ENCODE data around the gene TMPRSS13.
"Not testable (repeated sequence)": the region's sequence is repeated elsewhere in the genome, so short reads cannot be mapped to it uniquely, and the experiment has no call there.

TMPRSS13 gene

DNA sequence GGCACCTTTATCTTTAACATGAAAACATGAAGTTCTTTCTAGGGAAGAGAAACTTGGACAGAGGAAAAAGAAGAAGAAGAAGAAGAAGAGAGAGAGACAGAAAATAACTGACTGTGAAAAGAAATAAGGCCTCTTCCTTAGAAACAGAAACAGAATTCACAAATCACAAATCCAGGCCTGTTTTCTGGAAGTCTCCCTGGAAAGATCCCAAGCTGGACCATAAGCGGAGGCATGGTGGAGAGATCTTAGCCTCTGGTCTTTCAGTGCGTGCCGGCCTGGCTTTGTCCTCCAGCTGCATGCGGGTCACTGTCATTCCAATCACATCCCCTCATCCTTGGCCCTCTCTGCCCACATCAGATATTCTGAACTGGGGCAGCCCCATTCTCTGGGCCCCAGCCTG, 59.6 kb downstream of the TMPRSS13 start:
- DNase-seq = no peak

DNA sequence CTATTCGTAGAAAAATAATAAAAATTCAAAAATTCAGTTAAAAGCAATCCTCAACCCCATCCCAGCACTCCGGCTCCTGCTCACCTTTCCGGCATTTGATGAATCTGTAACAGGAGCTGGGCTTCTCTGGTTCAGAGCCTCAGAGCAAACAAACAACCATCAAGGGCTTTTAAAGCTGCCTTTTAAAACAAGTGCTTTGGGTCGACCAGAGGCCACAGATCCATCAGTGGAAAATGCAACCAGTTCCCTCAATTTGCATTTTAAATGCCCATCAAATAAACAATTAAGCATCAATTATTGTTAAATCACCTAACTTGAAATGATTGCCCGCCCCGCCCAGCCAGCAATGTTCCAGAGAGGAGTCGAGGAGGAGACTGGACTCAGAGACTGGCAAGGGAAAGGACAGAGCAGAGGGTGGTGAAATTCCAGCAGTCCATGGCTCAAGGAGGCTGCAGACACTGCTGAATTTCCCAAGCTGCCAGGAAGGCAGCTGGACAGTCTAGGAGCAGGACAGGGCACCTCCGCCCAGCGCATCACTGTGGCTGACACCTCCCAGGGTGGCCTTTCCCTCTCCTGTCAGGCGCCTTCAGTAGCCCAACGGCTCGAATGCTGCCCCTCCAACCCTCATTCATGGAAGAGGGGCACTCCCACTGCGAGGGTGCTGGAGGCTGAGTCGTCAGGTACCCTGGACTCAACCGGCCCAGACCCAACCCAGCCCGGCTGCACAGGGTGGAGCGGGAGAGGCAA, 60.2 kb downstream of the TMPRSS13 start:
- DNase-seq = no peak

DNA sequence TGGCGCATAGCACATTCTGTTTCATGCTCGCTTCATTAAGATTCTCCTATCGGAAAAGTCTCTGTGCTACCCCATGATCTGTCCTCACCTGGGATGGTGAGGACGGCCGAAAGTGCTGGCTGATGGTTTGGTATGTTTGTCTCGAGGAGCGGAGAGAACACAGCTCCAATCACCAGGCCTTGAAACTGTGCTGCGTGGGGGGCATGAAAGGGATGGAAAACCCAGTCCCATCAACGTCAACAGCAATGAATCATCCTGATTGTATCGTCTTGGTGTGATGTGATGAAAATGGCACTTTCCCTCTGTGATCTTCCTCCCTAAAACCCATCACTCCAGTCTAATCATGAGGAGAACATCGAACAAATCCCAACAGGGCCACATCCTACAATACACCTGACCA, 61.1 kb downstream of the TMPRSS13 start:
- no peak for DNase-seq

DNA sequence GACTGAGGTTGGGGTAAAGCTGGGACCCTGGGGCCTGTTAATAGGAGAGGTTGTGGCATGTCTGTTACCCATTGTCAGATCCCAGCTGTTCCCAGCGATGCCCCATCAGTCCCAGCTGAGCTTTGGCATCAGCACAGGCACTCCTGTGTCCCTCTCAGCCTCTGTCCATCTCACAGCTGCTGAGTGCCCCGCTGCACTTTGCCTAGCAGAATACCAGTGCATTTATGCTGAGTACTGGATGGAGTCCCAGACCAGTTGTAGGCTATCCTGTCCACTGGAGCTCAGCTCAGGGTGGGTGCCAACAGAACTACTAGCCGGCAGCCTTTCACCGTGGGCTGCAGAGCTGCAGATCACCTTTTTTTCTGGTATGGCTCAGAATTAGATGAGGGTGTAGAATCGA, 62.7 kb downstream of the TMPRSS13 start:
- no peak for DNase-seq

DNA sequence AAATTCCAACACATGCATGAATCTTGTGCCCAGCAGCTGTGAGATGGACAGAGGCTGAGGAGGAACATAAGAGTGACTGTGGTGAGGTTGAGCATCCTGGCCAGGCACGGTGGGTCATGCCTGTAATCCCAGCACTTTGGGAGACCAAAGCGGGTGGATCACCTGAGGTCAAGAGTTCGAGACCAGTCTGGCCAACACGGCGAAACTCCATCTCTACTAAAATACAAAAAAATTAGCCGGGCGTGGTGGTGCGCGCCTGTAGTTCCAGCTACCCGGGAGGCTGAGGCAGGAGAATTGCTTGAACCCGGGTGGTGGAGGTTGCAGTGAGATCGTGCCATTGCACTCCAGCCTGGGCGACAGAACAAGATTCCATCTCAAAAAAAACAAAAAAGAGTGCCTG, 63.7 kb downstream of the TMPRSS13 start:
- DNase-seq = not testable (repeated sequence)

DNA sequence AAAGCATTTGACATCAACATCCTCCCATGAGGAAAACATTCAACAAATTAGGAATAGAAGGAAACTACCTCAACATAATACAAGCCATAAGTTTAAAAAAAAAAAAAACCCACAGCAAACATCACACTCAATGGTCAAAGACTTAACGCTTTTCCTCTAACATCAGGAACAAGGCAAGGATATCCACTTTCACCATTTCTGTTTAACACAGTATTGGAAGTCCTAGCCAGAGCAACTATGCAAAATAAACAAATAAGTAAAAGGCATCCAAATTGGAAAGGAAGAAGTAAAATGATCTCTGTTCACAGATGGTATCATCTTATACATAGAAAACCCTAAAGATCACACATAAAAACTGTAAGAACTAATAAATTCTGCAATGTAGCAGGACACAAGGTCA, 65.8 kb downstream of the TMPRSS13 start:
- DNase-seq = no peak

DNA sequence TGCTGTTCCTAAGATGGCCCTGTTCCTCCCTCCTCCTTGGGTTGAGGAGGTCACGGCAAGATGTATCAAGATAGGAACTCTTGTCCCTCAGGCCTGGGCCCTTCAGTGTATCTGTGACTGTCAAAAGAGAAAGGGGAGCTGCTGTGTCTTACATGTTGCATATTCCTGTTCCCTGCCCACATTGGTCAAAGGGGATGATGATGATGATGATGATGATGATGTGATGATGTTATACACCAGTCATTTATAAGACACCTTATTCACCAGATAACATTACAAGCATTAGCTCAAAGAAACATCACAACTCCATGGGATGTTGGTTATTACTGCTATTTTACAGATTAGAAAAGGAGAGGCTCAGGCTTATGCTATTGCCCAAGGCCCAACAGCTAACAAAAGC, 66.4 kb downstream of the TMPRSS13 start:
- DNase-seq = no peak

DNA sequence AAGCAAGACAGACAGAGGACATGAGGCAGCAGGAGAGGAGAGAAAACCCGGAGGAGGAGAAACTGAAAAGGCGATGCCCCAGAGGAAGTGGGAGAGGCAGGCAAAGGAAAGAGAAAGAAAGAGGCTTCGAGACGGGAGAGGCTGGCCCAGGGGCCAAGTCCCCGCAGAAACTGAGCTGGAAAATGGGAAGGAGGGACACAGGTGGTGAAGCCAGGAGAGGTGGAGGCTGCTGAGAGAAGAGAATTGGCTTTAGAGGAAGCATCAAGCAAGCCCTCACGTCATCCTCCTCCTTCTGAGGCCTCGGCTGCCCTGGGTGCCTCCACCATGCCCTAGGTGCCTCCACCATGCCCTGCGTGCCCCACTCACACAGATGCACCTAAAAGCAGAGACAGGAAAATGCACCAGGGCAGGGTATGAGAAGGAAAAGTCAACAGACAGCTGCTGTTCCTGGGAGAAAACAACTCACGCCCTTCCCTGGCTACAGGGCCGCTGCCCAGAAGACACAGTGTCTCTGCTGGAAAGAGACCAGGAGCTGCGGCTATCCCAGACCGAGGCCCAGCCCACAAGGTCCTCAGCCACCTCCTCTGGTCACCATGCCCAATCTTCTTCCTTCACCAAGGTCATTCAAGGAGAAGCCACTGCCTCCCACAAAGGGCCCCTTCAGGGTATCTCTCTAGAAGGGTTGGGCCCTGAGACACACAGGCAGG, 67.0 kb downstream of the TMPRSS13 start:
- DNase-seq = peak; percentile 69

DNA sequence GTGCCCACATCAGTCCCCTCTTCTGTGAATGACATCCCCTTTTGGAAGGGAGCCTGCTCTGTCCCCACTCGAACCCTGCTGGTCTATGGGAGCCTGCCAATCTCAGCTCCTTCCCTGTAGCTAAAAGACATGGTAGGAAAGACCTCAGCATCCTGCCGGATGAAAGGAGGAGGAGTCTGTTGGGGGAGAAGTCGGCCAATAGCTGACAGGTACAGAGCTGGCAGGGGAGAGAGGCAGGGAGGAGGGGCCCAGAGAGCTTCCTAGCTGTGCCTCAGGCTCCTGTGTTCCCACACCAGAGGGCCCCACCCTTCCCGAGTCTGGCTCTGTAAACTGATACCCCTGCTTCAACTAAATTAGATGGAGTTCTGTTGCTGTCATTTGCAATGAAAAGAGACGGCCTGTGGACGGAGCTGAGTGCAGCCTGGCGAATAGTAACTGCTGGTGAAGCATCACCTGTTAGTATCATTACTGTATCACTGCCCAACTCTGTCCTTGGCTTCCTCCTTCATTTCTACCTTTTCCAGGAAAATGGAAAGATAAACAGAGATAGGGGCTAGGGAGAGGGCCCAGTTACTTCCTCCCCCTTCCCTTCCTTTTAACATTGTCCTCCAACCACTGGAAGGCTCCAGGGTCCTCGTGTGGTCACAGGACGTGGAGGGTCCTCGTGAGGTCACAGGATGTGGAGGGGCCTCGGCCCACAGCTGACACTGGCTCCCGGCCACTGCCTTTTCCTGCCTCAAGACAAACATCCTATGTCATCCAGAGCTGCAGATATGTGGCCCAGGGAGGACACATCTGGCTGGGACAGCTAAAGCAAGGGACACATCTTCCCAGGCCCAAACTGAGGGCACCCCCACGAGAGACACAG, 67.8 kb downstream of the TMPRSS13 start:
- DNase-seq = peak; percentile 79

DNA sequence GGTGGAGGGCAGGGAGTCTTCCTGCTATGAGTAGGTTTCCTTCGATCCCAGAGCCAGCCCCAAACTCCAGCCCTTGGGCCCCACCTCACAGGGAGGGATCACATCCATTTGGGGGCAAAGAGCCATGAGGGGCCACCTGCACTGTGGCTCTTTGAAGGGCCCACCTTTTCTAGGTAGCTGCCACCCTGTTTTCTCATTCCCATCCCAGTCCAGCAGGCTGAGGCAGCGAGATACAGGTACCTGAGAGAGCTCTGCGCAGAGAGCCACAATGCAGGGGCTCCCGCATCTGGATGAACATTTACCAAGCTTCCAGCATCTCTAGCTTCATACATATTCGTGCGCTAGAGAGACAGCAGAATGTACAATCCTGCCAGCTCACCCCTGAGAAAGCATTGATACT, 69.1 kb downstream of the TMPRSS13 start:
- DNase-seq = no peak

DNA sequence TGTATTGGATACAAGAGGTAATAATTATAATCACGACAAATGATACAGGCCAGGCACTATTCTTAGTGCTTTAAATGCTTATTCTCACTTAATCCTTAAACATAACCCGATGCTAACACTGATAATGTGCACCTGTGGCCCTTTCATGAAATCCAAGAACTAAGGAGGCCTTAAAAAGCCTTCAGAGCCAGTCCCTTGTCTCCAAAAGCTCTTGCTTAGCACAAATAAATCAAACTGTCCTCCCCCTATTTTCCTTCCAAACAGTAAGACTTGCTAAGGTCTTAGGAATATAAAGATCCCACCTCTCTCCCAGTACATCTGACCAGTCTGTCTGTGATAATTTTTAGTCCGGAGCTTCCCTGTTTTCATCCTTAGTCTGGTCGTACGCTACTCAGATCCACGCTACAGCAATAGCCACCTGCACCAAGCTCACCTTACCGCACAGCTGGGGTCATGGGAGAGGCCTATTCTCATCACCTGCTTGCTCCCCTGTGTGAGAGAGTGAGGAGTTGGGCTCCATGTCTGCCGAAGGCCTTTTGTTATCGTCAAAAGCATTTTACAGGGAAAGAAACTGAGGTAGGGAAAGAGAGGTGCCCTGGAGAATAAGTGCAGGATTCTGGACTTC, 69.6 kb downstream of the TMPRSS13 start:
- DNase-seq = no peak

DNA sequence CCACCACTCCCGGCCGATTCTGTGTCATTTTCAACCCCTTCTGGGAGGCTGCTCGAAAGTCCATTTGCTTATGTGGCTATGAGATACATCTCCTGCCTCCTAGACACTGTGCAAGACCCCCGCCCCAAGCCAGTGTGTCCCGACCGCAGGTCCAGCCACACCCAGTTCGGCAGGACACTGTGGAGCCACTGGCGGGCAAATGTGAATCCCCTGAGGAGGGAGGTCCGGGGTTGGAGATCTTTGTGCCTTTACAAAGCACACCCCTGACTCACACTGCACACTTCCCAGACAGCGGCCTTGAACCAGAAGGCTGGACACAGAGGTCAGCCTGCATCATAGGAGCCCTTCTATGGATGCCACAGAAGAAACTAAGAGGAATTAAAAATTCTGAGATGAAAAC, 70.1 kb downstream of the TMPRSS13 start:
- DNase-seq = no peak

DNA sequence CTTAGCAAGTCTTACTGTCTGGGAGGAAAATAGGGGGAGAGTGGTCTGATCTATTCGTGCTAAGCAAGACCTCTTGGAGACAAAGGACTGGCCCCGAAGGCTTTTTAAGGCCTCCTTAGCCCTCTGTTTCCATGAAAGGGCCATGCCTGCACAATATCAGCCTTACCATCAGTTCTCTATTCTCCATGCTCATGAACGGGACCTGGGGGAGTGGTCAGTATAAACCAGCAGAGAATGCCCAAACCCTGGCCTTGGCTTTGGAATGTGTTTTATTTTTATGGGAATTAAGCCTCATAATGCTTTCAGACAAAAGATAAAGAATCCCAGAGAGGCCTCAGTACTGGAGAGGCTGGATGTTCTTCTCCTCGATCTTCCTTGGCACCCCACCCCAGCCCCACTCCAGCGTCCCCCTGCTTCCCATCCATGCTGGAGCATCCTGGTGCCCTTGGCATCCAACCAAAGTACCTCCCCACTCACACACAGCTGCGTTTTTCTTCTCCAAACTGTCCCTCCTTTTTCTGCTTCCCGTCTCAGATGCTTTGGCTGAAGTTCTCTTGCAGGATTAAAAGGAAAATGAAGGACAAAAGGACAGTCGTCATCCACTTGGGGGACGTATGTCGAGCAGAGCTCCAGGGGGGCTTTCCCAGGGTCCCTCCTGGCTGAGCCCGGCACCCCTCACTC, 71.3 kb downstream of the TMPRSS13 start:
- DNase-seq = no peak

DNA sequence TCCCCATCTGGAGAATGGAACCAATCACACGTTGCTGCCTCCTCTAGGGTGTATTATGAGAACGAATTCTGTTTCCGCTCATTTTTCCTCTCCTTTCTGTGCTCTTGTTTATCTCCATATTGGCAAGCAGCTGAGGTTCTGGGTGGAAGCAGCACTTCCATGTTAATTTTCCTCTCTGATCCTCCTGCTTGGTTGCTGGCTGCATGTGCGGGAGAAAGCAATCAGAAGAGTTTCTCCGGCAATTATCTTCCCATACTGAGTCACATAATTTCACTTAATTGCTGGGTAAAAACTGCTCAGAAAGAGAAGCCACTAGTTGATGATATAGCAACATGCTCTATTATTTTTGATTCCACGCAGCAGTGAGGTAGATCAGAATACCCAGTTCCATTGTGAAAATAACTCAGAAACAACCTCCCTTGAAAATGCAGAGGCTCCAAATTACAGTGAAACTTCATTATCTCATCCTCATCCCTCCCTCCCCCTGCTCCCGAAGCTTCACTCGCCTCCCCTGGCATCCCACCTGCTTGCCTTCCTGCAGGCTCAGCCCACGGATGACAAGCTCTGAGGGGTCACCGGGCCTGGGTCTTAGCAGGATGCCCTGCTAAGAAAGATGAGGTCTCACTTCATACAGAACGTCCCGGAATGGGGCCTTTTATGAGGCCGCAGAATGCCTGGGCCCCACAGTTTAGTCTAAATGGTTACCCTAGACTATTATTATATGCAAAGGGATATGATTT, 73.1 kb downstream of the TMPRSS13 start:
- no peak for DNase-seq

DNA sequence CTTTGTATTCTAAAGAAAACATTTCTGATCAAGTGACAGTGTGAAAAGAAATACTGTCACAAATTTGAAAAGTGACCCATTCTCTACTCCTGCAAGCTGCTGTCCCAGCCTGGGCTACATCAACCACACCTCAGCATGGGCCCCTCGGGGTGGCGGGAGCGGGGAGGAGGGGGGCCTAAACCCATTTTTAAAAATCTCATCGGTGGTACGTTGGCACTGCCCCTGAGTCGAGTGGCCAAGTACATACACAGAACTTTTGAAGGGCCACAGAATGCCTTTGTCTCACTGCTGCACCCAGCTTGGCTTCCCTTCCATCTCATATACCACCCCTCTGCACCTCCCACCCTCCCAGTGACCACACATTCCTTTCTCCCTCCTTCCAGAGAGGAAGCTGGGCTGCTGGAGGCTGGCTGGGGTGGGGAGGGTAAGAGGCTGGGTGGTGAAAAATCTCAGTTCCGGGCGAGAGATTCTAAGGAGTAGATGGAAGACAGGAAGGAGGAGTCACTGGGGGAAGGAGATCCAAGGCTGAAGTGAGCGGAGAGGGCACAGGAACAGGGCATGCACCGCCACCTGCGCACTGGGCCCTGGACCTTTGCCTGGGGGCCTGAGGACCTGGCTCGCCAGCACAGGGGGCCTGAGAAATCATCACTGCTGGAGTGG, 73.9 kb downstream of the TMPRSS13 start:
- no peak for DNase-seq

DNA sequence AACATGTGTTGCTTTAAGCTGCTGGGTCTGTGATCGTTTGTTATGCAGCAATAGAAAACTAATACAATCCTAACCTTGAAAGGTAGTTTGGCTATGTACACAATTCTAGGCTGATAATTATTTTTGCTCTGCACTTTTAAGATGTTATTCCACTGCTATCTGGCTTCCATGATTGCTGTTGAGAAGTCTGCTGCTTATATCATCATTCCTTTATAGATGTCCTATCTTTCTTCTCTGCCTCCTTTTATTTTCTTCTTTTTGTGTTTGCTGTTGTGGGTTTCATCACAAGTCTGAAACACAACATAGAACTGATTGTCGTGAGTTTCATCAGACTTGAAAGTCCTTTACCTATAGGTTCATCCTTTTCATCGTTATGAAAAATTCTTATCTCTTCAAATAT, 76.9 kb downstream of the TMPRSS13 start:
- DNase-seq = no peak

DNA sequence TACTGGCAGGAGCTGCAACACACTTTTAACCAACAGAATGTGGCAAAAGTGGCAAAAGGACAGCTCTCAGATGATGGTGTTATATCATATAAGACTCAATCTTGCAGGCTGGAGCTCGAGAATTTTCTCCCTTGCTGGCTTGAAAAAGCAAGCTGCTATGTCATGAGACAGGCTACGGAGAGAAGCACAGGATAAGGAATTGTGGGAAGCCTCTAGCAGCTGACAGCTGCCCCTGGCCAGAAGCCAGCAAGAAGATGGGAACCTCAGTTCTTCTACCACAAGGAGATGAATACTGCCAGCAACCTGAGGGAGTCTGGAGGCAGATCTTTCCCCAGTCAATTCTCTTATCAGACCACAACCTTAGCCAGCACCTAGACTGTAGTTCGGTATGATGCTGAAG, 77.3 kb downstream of the TMPRSS13 start:
- DNase-seq = no peak

DNA sequence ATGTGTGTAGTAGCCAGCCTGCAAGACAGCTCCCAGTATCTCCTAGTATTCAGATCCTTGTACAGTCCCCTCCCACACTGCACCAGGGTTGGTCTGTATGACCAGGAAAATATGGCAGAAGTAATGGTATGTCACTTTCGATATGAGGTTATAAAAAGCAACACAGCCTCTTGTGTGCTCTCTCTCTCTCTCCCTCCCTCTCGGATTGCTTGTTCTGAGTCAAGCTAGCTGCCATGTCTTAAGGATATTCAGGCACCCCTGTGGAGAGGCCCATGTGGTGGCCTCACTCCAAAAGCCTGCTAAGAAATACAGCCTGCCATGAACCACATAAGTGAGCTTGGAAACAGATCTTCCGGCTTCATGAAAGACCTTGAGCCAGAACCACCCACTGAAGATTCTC, 78.1 kb downstream of the TMPRSS13 start:
- peak; percentile 72 for DNase-seq

Data from femur (tissue), 1 donor.